NOMO-1 treated with DMSO at 0.1 percent for 48 hours (cell line): ENCODE results near the gene HNMT.
"Not testable (repeated sequence)": the region's sequence is repeated elsewhere in the genome, so short reads cannot be mapped to it uniquely, and the experiment has no call there.

ENCODE experiments used
- DNase-seq: peaks from one replicate; lab custom pipeline; 2025; ENCODE audit not compliant: unreplicated experiment; lab: John Stamatoyannopoulos, UW

Gene HNMT

DNA sequence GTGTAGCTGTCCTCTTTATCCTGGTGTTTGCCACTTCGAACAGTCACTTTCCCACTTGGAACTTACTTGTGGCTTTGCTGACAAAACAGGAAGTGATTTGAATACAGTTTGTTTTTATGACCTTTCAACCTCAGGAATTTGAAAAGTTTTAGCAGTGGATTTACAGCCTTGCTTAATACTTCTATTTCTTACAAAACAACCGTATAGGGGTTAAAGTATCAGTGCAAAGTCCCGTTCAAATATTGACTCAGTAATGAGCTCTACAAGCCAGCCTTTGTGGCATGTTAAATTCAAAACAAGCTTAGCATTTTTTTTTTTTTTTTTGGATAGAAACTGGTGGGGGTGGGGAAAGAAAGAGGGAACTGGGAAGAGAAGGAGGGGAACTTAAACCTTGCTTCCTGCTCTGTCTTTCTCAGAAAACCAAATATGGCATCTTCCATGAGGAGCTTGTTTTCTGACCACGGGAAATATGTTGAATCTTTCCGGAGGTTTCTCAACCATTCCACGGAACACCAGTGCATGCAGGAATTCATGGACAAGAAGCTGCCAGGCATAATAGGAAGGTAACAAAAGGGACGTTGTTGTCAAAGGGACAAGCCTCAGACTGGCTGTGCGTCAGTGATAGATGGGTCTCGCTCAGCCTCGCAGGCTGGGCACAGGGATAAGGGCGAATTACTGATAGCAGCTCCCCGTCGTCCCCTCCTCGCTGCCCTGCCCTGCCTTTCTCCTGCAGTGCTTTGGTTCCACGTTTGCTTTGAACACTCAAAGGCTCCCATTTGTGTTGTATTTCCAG is at the start of gene HNMT:
Gene HNMT, plus strand, starts transcription at position 408 of the 793 bp plus-strand sequence. Its CDS starts 19 bp downstream, at position 427.
- peak; percentile 81 for DNase-seq

DNA sequence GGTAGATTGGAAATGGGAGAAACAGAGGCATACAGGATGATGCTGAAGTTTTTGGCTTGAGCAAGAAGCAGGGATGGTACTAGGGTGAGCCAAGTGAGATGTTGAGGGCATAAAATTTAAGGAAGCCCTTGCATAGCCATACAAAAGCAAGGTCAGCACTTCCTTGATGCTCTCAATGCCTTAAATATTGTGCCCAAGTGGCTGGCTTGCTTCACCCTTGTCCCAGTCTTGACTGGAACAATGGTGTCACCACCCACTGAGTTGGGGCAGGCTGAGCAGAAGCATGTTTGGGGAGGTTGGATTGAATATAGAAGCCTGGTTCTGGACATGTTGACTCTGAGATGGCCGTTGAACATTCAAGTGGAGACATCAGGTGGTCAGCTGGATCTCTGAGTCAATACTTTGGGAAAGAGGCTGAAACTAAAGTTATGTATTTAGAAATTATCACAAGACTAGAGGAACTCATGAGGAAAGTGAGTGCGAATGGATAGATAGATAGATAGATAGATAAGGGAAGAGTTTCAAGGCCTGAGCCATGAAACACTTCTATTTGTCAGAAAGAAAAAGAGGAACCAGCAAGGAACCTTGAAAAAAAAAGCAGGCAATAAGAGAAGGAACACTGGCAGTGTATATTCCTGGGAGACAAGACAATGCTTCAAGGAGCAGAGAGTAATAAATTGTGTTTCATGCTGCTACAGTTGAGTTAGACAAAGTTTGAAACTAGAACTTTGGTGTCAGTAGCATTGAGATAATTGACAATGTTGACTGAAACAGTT is 43.0 kb upstream of the HNMT start:
- no peak for DNase-seq

- DNase-seq: not testable (repeated sequence)
Measured at GRCh38 chr2:137922171-137922570, 42.1 kb upstream of the HNMT start.

DNA sequence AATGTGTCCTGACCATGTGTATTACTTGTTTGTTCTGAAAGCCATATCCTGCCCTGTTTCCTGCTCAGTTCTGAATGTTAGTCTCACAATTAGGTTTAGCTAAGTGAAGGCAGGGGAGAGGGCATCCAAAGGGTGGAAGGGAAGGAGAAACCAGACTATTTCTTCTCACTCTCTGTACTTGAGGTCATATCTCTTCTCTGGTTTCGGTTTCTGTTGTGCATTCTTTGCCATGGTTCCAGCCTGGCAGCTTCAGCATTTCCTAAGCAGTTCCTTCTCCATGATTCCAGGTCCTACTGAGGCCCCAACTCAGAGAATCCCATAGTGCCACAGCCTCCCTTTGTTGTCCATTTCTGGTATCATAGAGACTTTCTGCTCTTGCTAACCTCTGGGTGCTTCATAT is 40.3 kb upstream of the HNMT start:
- DNase-seq: no peak

DNA sequence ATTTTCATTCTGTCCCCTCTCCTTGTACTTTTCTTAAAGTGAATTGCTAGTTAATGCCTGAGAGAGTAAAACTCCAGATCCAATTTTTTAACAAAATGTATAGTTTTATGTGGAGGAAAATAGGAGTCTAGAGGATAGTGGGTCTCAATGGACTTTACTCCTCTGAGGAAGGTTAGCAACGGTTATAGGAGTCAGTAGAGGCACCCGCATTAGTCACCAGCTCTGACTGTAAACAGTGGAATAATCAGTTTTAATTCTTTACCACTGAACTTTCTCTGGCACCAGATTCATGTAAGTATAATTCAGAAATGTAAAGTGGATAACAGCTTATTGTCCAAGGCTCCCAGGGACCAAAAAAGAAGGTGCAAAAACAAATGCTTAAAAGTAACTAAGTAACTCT is 38.7 kb upstream of the HNMT start:
- no peak for DNase-seq

DNA sequence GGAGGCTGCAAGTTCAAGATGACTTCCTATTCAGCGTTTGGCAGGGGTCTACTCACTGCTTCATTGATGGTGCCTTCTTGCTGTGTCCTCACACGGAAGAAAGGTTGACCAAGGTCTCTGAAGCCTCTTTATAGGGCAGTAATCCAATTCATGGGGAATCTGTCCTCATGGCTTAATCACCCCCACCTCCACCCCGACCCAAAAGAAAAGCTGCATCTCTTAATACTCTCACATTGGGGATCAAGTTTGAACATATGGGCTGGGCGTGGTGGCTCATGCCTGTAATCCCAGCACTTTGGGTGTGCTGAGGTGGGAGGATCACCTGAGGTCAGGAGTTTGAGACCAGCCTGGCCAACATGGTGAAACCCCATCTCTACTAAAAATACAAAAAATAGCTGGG is 36.4 kb upstream of the HNMT start:
- DNase-seq: no peak

- DNase-seq: no peak
Measured at GRCh38 chr2:137928547-137929518, 35.4 kb upstream of the HNMT start.

GRCh38 chr2:137929519-137929916 is 34.8 kb upstream of the HNMT start:
- DNase-seq: no peak

DNA sequence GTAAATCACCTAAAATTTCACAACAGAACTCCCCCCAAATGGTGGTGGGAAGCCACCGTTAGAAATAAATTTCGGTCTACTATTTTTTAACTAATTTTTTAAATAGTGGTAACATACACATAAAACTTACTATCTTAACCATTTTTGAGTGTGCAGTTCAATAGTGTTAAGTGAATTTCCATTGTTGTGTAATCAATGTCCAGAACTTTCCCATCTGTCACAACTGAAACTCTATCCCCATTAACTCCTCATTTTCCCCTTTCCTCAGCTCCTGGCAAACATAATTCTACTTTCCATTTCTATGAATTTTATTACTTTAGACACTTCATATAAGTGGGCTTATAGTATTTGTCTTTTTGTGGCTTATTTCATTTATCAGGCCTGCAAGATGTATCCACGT is 34.1 kb upstream of the HNMT start:
- DNase-seq: no peak

DNA sequence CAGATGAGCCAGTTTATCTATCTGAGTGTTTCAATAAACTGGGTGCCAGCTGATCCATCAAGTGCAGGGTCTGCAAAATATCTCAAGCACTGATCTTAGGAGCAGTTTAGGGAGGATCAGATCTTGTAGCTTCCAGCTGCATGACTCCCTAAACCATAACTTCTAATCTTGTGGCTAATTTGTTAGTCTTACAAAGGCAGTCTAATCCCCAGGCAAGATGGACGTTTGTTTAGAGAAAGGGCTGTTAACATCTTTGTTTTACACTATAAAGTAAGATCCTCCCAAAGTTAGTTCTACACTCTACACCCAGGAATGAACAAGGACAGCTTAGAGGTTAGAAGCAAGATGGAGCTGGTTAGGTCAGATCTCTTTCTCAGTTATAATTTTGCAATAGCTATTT is 28.7 kb upstream of the HNMT start:
- DNase-seq: no peak

GRCh38 chr2:137937246-137937645 is 27.0 kb upstream of the HNMT start:
- no peak for DNase-seq

DNA sequence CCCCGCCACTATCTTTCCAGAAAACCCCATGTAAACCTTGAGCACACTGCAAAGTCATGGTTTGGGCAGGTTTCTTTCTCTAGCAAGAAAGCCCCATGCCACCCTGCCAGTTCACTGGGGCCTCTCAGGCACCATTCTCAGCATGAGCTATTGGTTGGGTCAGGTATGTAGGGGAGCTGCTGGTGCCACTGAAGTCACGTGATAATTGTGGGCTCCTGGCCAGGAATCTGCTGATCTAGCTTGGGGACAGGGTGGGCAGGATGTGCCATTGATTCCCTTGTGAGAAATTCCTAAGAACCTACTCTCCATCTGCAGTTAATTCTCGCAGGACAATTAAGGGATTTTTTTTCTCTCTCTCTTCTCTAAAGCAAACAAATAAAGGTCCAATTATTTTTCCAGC is 26.5 kb upstream of the HNMT start:
- no peak for DNase-seq

- no peak for DNase-seq
Measured at GRCh38 chr2:137938204-137938603, 26.1 kb upstream of the HNMT start.

DNA sequence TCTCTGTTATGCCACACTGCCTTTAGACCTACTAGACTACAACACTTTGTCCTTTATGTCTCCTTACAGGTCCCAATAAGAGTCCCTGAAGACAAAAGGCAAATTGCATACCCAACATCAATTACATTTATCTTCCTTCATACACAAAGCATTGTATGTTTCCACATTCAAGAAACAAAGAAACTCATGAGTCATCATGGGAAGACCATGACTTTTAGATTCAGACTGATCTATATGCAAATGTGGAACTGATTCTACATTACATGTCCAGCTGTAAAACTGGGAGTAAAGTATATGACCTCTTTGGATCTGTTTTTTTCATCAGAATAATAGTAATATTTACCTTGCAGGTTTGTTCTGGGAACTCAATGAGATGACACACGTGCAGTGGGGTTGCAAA is 25.2 kb upstream of the HNMT start:
- DNase-seq: no peak

GRCh38 chr2:137940154-137940553 is 24.1 kb upstream of the HNMT start:
- no peak for DNase-seq

DNA sequence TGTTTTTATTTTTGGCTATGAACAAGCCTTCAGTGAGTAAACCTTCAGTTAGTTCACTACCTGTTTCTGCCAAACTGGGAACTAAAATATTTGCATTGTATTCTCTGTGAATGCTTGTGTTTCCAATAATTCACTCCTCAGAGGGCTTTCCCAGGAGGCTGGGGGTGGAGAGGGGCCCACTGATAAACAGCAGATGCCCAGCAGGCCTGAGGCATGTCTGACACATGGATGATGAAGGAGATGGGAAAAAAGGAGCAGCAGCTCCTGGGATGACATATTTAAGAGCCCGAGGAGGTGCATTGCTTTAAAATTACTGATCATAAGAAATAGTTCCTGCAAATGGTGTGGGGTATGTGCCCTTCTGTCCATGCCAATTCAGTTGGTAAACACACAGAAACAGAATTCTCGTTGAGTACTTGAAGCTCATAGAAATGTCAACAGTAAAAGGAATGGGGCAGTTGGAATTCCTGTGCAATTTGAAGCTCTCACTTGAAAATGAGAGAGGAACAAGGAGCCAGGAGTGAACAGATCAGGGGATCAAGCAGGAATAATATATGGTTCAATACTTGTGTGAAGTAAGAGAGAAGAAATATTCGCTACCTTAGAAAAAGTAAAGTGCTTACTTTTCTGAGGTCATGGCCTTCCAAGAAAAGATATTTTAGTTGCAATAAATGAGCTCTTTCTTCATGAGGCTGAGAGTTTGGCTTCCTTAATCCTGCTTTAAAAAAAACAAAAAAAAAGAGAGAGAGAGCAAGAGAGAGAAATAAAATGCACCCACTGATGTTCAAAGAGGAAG is 22.0 kb upstream of the HNMT start:
- no peak for DNase-seq

GRCh38 chr2:137942833-137943677 is 21.2 kb upstream of the HNMT start:
- no peak for DNase-seq

GRCh38 chr2:137943678-137944347 is 20.5 kb upstream of the HNMT start:
- no peak for DNase-seq

DNA sequence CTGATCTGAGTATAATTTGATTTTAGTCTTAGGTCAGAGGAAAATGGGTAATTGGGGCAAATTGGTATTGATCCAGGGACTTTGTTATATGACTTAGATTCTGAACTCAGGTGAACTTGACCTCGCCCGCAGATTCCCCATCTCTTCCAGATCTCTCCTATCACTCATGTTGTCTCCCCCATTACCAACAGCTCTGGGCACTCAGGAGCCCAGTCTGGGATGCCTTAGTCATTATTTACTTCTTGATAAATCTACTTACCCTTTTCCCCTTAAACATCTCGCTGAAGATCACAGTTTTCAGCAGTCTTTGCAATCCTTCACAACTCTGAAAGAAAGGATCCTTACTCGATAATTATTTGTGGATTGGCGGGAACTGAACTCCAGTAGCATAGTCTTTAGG is 19.6 kb upstream of the HNMT start:
- DNase-seq: no peak
